Testis (tissue), 2 donors: ENCODE measurements around the gene EYS.

ENCODE experiments used
- POLR2A ChIP-seq: fragments of 450-650 bp; IDR thresholded peaks from one replicate; pipeline ENCODE4 v1.6.1; 2017; ENCODE audit warnings: antibody characterized with exemption, mild to moderate bottlenecking, moderate library complexity
- TF ChIP-seq, protein P1 (sequence below), 3 experiments: fragments of 450-650 bp in 2 of 3; fragments of 200-600 bp in 1 of 3; sonication (generic) in 1 of 3; IDR thresholded peaks; one replicate each; pipeline ENCODE4 v1.5.1; 2016 to 2019; ENCODE audit warnings: antibody characterized with exemption in 3 of 3, mild to moderate bottlenecking in 2 of 3, moderate library complexity in 1 of 3

GRCh38 chr6:64014595-64014994 lies 1692.4 kb downstream of the EYS start:
- TF ChIP-seq, protein P1, sequence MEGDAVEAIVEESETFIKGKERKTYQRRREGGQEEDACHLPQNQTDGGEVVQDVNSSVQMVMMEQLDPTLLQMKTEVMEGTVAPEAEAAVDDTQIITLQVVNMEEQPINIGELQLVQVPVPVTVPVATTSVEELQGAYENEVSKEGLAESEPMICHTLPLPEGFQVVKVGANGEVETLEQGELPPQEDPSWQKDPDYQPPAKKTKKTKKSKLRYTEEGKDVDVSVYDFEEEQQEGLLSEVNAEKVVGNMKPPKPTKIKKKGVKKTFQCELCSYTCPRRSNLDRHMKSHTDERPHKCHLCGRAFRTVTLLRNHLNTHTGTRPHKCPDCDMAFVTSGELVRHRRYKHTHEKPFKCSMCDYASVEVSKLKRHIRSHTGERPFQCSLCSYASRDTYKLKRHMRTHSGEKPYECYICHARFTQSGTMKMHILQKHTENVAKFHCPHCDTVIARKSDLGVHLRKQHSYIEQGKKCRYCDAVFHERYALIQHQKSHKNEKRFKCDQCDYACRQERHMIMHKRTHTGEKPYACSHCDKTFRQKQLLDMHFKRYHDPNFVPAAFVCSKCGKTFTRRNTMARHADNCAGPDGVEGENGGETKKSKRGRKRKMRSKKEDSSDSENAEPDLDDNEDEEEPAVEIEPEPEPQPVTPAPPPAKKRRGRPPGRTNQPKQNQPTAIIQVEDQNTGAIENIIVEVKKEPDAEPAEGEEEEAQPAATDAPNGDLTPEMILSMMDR (IDR thresholded peaks at IDR 0.05): no peak
- TF ChIP-seq POLR2A: no peak
